Stimulated activated CD4-positive, alpha-beta T cell treated with anti-CD3 and anti-CD28 coated beads, Interleukin-2, amount 100 ng/mL, for 24 hours (primary cell): Measurements from ENCODE around the gene AQP1.

Source experiments
- DNase-seq, 2 donors: peaks; one replicate each; pipeline ENCODE4 v3.0.0-alpha.2; 2020

Gene AQP1

GRCh38 chr7:30907527-30908267 is 4.0 kb upstream of the AQP1 start:
- DNase-seq: no peak

GRCh38 chr7:30908681-30909080 is 3.0 kb upstream of the AQP1 start:
- DNase-seq: no peak

GRCh38 chr7:30909431-30909830 is 2.2 kb upstream of the AQP1 start:
- no peak for DNase-seq

GRCh38 chr7:30910411-30911073 is 1.1 kb upstream of the AQP1 start:
- DNase-seq: no peak

- DNase-seq: no peak
Measured at GRCh38 chr7:30911133-30911532, 520 bp upstream of the AQP1 start.

GRCh38 chr7:30912021-30912730 is 523 bp downstream of the AQP1 start:
- no peak for DNase-seq

GRCh38 chr7:30912731-30912985 is 1.0 kb downstream of the AQP1 start:
- DNase-seq: no peak

GRCh38 chr7:30912986-30913811 is 1.5 kb downstream of the AQP1 start:
- no peak for DNase-seq

GRCh38 chr7:30913821-30914515 is 2.3 kb downstream of the AQP1 start:
- DNase-seq: no peak

GRCh38 chr7:30914596-30914995 is 2.9 kb downstream of the AQP1 start:
- no peak for DNase-seq

- no peak for DNase-seq
Measured at GRCh38 chr7:30915005-30915601, 3.5 kb downstream of the AQP1 start.

GRCh38 chr7:30915751-30916150 is 4.1 kb downstream of the AQP1 start:
- no peak for DNase-seq

GRCh38 chr7:30916255-30916654 is 4.6 kb downstream of the AQP1 start:
- no peak for DNase-seq

- no peak for DNase-seq
Measured at GRCh38 chr7:30916767-30917166, 5.1 kb downstream of the AQP1 start.

- no peak for DNase-seq
Measured at GRCh38 chr7:30917216-30917893, 5.7 kb downstream of the AQP1 start.

GRCh38 chr7:30918676-30919075 is 7.0 kb downstream of the AQP1 start:
- DNase-seq: no peak

- no peak for DNase-seq
Measured at GRCh38 chr7:30920021-30920583, 8.4 kb downstream of the AQP1 start.

GRCh38 chr7:30920584-30921539 is 9.2 kb downstream of the AQP1 start:
- no peak for DNase-seq

GRCh38 chr7:30921540-30922401 is 10.1 kb downstream of the AQP1 start:
- no peak for DNase-seq
